Heart left ventricle (tissue), 13 donors: ENCODE measurements around the gene TMEM239.

Source experiments
- POLR2A ChIP-seq, 2 donors: fragments of 450-650 bp; IDR thresholded peaks; one replicate each; pipeline ENCODE4 v1.6.1; 2017; ENCODE audit warnings: antibody characterized with exemption in 2 of 2, mild to moderate bottlenecking in 2 of 2, moderate library complexity in 2 of 2
- TF ChIP-seq, protein P1 (sequence below), 12 donors: fragments of 200-600 bp; sonication (generic) in 4 of 12; IDR thresholded peaks; one replicate each; pipeline versions ENCODE4 v1.5.0 to v1.8.0; 2018 to 2022; ENCODE audit warnings: antibody characterized with exemption in 12 of 12, mild to moderate bottlenecking in 5 of 12
- donor health status: ischemic (EF 13 %, LVEDD 7.1; RV severe dilation, severe dysfunction).
- donor health status: DM: no; HTN: yes; CAD: no.
- donor health status: DM: no; HTN: no; CAD: no.
- donor health status: ischemic (EF 25% LVEDD 6.9; RV normal size, moderate dysfunction).
- donor health status: ischemic (EF 25% LVEDD 5.7; RV mildly dilated, moderate dysfunction).
- donor health status: ischemic (EF 35%, LVEDD 5.7; RV mildly dilated, moderate dysfunction).
- donor health status: nonischemic (EF 11% LVEDD 7.7; RV severe dilation, severe dysfunction).
- donor health status: DM: yes; HTN: yes; CAD: no.
- donor health status: PGD.
- donor health status: ischemic (EF 29% LVEDD 5.4; RV normal size, mild dysfunction).
- donor health status: nonischemic (EF 23%, LVEDD 6.1; RV moderate dilation, normal function).

GRCh38 chr20:2817341-2817726, 1.2 kb downstream of the TMEM239 start:
- TF ChIP-seq, protein P1, sequence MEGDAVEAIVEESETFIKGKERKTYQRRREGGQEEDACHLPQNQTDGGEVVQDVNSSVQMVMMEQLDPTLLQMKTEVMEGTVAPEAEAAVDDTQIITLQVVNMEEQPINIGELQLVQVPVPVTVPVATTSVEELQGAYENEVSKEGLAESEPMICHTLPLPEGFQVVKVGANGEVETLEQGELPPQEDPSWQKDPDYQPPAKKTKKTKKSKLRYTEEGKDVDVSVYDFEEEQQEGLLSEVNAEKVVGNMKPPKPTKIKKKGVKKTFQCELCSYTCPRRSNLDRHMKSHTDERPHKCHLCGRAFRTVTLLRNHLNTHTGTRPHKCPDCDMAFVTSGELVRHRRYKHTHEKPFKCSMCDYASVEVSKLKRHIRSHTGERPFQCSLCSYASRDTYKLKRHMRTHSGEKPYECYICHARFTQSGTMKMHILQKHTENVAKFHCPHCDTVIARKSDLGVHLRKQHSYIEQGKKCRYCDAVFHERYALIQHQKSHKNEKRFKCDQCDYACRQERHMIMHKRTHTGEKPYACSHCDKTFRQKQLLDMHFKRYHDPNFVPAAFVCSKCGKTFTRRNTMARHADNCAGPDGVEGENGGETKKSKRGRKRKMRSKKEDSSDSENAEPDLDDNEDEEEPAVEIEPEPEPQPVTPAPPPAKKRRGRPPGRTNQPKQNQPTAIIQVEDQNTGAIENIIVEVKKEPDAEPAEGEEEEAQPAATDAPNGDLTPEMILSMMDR (IDR thresholded peaks at IDR 0.05): no peak
- no peak for TF ChIP-seq POLR2A (IDR thresholded peaks at IDR 0.05)
